C1 segment of cervical spinal cord (tissue), 14 donors: ENCODE measurements around the gene TEX2.

Source experiments
- DNase-seq, 14 donors: peaks; one replicate each; lab custom pipeline; 2025; lab: John Stamatoyannopoulos, UW

Gene TEX2

DNA sequence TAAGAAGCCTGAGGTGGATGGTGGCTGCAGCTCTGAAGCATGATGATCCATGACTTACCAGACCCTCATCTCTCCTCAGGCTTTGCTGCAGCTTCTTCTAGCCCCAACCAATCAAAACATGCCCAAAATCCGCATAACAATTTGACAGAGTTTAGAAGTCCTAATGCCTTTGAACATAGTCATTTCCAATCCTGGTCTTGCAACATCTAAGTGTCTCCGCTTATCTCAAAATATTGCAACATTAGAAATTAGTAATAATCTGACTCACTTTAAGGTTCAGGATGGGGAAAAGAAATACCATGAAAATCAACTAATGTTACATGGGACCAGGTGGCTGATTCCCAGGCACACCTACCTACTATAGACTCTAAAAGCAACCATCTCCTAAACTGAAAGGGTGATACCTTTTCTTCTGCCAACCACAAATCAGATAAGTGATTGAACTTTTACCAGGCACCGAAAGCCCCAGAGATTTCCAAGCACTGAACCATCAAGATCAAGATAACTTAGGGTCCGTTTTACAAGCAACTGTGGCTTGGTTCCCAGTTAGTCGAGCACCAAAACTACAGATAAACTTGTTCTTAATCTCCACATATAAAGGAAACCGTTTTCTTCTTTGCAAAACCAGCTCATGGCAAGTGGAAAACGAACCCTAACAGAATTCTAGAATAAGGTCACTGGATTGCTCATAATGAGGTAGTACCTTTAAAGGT is 147.1 kb downstream of the TEX2 start:
- no peak for DNase-seq

DNA sequence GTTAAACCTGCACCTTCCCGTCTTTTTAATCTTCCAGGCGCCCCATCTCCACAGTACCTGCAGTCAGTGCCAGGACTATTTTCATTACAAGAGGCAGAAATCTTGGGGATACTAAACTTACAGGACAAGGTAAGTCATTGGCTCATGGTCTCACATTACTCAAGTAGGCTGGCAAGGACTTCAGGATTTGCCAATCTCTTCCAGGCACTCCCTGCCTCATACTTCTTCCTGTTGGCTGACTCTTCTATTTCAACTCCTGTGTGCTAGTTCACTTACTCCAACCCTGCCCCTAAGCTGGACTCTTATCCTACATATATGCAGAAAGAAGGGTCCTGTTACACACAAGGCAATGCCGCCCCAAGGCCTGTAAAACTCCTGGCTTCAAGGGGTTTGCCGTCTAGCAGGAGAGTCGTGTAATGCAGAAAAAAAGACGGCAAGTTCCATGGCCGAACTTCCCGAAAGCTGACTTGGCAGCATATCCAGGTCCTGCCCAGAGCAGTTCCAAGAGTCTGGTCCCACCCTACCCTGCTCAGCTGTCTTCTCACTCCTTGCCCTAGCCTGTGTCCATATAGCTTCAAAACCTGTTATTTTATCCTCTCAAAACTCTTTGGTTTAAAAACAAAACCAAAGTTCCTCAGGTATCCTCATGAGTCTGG is 147.9 kb downstream of the TEX2 start:
- DNase-seq = no peak

DNA sequence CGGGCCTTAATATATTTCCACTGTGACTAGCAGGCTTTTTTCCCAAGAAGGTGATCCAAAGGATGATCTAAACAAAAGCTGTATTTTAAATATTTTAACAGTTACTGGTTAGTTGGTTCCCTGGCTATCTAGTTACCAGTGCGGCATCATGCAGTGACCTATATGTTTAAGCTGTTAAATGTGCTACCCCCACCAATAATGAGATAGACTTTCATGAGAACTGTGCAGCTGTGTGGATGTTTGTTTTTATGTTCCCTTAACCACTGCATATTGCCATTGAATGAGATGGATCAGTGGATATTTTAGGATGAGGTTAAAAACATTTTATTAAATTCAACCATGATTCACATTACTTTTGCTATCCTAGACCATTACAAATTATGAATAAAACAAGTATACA is 150.1 kb downstream of the TEX2 start:
- DNase-seq = no peak

DNA sequence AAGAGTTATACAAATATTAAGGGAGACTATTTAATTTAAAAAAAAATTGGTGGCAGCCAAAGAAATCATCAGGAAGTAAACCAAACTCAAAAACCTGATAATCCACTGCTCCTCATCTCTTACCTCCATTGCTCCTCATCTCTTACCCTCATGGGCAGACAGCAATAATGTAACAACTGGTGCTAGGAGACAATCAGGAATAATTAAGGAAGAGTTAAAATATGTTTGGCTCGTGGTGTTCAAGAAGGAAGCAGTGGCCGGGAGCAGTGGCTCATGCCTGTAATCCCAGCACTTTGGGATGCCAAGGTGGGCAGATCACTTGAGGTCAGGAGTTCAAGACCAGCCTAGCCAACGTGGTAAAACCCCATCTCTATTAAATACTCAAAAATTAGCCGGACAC is 151.2 kb downstream of the TEX2 start:
- no peak for DNase-seq

DNA sequence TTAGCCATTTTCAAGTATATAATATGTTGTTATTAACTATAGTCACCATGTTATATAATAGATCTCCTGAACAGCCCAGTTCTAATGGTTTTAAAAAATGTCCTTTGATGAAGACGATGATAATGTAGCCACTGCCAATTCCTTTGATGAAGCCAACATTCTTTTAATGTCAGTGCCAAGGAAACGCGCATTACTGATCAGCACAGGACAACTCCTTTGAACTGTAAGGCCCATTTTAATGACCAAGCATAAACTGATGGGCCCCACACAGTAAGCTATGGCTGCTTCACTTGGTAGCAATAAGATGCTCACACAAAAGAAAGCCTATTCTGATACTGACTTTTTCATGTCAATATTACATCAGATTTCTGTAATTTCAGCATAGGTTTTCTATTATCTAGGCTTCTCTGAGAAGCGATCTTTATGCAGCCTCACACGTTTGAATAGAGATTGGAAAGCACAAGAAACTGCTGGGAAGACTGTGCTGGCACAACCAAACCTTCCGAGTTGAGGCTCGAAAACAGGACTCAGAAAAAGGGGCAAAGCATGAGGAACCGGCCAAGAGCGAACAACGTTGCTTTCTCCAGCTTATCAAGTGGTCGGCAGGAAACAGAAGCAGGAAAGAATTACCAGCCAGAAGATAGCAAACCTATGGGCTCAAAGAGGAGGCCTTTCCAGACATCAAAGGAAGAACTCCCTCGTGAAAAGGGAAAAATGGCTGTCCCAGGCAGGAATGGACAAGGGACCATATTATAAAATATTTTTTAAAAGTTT is 152.5 kb downstream of the TEX2 start:
- DNase-seq = no peak

DNA sequence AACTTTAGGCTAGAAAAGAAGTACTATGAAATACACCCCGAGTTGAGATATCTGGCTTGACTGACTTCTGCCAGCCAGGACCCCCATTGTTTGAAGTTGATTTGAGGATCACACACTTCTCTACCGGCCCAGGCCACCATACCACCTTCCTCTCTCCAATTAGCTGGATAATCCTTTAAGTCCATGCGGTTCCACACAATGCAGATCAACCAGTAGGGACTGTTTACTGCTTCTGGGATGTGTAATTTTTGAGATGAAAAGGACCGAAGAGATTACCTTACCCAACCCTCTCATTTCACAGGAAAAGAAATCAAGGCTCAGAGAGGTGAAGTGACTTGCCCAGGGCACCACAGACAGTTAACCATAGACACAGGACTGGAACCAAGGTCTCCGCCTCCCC is 153.7 kb downstream of the TEX2 start:
- no peak for DNase-seq

DNA sequence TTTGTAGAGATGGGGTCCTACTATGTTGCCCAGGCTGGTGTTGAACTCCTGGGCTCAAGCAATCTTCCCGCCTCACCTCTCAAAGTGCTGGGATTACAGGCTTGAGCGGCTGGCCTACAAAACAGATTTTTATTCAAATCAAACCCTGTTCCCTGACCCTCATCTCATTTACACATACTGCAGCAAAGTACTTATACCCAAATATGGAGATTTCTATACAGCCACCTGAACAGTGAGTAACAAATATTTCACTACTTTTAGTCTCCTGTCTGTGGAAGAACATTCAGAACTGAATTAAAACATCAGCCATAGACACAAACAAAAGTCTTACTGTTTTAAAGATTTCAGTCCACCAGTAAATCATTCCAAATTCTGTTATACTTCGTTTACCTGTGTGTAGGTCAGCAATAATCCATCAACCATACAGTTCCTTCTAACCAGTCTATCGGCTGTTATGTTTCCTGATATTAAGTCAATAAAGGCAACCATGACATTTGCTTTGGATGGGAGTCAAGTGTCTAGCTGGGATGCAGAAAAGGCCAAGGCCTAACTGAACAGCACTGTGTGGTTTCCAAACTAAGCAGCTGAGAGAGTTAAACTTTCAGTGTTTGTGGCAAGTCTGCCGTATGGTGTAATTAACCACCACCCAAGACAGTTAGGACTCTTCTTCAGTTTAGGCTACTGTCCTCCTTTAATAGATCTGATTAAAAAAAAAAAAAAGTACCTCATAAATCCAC is 155.4 kb downstream of the TEX2 start:
- no peak for DNase-seq

DNA sequence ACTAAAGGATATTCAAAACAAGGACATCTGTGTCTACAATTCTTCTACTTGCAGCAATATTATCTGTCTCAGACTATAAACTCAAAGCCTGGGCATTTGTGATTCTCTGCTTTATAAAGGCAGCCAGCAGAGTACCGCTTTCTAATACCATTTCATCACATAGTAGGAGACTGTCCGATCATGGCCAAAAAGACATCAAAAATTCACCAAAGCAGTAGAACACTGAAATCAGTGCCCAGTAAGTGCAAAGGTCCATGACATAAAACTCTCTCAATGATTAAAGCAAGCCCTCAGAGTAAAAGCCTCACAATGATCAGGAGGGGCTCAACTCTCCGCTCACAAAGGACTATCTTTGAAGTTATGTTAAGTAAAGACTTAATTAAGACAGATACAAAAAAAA is 156.1 kb downstream of the TEX2 start:
- DNase-seq = no peak

DNA sequence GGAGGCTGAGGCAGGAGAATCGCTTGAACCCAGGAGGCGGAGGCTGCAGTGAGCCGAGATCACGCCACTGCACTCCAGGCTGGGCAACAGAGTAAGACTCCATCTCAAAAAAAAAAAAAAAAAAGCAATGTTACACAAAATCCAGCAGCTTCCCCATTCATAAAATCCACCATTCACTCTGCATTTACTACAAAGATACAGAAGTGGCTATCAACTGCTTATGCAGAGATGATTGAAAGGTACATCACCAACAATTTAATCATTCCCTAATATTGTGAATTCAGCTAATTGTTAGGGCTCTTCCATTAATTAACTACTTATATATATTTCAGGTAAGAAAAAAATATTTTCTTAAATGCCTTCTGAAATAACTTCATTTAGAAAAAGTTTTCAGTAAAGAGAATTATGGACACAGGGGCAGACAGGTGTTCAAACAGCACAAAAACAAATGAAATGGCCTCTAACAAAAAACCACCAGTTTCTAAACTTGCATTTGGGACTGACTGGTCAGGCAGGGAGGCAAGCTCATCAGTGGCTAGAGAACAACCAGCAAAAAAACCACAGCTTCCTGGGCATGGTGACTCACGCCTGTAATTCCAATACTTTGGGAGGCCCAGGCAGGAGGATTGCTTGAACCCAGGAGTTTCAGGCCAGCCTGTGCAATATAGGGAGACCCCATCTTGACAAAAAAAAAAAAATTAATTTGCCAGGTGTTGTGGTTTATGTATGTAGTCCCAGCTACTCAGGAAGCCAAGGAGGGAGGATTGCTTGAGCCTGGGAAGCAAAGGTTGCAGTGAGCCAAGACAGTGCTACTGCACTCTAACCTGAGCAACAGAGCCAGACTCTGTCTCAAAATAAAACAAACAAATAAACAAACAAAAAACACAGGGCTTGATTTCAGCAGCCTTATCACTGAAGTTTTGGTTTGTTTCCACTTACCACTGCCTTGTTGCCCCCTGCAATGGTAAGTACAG is 159.4 kb downstream of the TEX2 start:
- DNase-seq = no peak

DNA sequence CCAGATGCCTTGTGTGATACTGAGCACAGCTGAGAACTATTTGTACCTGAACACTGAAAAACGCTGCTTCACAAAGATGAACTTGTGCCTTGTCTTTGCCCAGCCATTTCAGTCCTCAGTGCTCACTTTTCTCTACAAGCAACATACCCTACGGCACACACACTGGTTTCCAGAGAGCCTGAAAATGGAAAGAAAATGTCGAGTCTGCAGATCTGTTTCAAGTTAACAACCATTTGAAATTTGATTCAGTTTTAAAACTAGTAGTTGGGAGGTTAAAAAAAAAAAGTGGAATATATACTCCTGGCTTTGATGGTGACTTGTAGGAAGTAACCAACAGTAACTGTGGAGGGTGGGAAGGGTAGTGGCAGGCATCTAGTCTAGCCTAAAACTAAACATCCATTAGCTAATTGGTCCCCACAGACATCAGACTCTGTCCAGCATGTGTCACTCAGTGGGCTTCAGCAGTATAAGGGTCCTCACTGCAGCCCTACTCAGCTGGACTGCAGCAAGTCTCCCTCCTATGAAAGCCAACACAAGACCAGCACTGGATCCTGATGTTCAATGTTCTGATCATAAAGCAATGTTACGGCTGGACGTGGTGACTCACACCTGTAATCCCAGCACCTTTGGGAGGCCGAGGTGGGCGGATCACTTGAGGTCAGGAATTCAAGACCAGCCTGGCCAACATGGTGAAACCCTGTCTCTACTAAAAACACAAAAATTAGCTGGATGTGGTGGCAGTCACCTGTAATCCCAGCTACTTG is 160.3 kb downstream of the TEX2 start:
- no peak for DNase-seq

DNA sequence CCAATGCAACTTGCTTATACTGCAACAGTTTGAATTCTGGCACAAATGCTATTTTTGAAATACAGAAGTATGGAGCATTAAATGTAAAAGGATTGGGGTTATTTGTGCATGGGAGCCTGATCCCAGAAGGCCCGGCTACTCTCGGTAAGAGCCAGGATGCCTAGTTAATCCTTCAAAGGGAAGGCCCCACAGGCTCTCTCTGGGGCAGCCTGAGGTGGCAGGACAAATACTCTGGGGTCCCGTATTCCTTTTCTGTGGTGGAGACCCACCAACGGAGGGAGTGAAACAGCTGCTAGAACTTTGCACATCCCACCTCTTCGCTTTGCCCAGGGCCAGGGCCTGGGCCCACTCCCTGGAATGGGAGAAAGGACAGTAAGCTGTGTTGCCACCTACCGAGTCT is 163.5 kb downstream of the TEX2 start:
- DNase-seq = no peak
